ENCODE data around the gene FEM1B.

FEM1B gene

DNA sequence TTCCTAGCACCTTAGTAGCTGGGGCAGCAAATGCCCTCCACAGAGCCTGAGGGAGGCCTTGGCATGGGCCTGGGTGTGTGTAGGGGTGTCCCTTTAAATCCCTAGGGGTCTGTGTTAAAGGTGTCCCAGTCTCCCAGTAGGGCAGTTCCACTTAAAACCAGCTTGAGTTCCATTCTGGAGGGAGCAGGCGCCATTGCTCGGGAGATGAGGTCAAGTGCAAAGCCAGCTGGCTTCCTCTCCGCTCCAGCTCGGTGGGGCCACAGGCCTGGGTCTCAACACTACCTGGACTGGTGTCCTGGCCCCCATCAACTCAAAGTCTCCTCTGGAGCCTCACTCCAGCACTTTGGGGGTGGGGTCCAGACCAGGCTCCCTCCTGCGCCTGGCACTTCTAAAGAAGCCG lies 25.2 kb downstream of the FEM1B start:
- no peak for DNase-seq
- in situ Hi-C loops (cut with MboI; ENCODE audit: low pct_unique_long_range_greater_than_20kb, low sequenced_read_pairs): no loop called here

DNA sequence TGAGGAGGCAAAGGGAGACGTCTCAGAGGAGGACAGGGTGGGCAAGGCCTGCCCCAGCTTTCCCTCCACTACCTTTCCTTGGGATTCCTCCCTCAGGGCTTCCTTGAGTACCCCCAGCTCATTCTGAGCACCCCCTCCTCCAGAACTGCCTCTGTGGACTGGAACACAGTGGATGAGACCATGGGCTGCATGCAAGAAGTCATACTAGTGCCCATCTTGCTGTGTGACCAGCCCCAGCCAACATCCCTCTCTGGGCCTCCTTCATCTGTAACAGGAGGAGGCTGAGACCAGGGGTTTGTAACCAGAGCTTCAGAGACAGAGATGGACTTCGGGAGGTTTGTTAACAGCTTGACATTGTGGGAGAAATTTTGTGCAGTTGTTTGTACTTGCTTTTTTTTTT lies 25.6 kb downstream of the FEM1B start:
- in situ Hi-C loops (cut with MboI; ENCODE audit: low pct_unique_long_range_greater_than_20kb, low sequenced_read_pairs): no loop called here
- no peak for DNase-seq

DNA sequence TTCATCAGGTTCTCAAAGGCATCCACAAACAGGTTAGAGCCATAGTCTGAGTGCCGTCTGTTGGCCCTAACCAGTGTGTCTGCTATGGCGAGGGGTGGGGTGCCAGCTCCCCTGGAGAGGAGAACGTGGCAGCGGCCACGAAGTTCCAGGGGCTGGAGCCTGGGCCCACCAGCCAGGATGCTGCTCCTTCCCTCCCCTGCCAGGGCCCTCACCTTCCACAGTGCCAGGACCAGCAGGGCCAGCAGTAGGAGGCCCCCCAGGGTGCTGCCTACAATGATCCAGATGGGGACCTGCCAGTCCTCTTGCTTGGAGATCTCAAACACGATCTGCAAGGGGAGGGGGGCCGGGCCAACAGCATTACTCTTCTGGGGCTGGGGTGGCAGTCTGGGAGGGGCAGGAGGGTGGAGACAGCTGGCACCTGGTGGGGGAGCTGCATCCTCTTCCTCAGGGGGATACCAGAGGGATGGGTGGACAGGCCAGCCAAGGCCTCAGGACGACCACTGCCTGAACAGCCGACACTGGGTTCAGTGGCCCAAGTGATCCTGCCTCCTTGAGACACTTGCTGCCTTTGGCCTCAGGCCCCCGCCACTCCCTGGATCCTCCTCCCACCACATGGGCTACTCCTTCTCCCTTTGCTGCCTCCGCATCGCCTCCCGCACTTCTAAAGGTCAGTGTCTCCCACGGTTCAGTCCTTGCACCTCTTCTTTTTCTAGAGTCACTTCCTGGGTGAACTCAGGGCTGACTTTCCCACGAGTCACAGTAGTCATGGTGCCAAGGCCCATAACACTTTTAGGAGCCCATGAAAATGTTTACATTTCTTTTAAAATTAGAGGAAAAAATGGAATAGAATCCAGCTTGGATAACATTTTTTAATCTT lies 26.3 kb downstream of the FEM1B start:
- no peak for DNase-seq
- in situ Hi-C loops (cut with MboI; ENCODE audit: low pct_unique_long_range_greater_than_20kb, low sequenced_read_pairs): no loop called here

DNA sequence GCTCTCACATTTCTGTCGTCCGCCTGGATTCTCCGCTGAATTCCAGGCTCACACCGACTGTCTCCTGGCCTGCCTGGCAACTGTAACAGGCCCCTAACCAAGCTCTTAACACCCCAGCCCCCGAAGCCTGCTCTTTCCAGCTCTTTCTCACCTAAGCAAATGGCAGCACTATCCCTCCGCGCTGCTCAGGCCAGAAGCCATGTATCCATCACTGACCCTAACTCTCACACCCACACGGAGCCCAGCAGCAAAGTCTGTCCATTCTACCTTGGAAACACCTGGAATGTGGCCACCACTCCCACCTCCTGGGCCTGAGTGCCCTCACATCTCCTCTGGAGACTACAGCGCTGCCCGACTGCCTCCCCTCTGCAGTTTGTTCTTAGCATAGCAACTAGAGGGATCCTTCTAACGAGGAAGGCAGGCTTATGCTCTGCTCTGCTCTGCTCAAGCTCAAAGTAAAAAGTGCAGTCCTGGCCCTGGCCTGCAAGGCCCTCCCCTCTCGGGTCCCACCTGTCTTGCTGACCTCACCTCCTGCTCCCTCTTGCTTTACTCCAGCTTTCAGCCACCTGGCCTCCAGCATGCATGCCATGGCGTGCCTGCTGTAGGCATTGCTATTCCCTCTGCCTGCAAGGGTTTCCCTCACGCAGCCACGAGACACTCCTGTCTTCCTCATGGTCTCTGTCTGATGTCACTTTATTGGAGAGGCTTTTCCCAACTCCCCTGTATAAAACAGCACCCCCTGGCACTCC lies 27.2 kb downstream of the FEM1B start:
- in situ Hi-C loops (cut with MboI; ENCODE audit: low pct_unique_long_range_greater_than_20kb, low sequenced_read_pairs): no loop called here
- DNase-seq: no peak

DNA sequence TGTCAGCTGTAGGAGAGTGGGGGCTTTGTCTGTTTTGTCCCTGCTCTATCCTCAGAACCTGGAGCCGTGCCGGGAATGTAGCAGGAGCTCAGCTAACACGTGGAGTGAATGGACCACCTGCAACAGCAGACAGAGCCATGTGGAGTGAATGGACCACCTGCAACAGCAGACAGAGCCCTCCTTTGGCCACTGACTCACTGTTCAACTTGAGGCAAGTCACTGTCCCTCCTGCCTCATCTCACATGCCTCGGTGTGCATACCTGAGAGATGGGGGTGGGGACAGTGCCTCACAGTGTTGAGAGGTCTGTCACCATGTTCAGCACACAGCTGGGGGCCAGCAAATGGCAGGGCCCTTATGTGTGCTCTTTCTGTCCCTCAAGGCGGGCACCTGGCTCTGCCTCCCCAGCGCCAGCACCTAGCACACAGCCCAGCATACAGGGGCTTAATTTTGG lies 27.9 kb downstream of the FEM1B start:
- DNase-seq: no peak
- in situ Hi-C loops (cut with MboI; ENCODE audit: low pct_unique_long_range_greater_than_20kb, low sequenced_read_pairs): no loop called here

DNA sequence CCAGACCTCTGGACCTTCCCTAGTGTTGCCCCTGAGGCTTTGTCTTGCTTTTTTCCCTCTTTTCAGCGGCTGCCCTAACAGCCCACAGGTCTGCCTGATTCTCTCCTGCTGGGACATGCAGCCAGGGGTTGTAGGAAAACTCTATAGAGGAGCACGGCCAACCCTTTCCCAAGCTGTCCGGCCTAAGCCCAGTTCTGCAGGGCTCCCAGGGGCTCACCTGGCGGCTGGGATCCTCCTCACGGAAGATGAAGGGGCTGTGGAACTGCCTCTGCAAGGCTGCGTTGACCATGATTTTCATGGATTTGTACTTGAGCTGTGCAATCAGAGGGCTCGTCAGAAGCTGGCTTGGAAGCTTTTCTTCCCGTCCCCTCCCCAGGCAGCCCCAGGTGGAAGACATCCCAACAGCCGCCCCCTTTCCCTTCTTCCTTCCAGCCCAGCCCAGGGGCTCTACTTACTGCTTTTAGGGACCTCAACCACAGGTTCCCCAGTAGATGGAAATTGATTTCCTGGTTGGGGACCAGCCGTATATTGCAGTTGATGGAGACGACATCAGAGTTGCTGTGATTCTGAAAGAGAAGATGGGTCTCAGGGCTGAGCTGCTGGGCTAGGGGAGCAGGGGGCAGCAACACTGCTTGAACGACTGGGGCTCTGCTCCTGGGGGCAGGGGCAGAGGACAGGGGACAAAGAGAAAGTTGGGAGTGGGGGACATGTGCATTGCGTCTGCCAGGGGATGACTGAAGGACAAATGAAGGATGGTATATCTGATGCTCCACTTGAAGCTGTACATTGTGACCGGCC lies 29.8 kb downstream of the FEM1B start:
- in situ Hi-C loops (cut with MboI; ENCODE audit: low pct_unique_long_range_greater_than_20kb, low sequenced_read_pairs): no loop called here
- no peak for DNase-seq

DNA sequence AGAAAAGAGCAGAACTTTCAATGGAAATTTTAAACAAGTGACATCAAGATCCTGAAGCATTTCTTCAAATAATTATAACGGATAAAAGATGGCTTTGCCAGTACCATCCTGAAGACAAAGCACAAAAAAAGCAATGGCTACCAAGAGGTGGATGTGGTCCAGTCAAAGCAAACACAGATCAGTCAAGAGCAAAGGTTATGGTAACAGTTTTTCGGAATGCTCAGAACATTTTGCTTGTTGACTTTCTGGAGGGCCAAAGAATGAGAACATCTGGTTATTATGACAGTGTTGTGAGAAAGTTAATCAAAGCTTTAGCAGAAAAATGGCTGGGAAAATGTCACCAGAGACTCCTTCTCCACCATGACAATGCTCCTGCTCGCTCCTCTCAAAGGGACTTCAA lies 31.5 kb downstream of the FEM1B start:
- in situ Hi-C loops (cut with MboI; ENCODE audit: low pct_unique_long_range_greater_than_20kb, low sequenced_read_pairs): no loop called here
- DNase-seq: no peak

DNA sequence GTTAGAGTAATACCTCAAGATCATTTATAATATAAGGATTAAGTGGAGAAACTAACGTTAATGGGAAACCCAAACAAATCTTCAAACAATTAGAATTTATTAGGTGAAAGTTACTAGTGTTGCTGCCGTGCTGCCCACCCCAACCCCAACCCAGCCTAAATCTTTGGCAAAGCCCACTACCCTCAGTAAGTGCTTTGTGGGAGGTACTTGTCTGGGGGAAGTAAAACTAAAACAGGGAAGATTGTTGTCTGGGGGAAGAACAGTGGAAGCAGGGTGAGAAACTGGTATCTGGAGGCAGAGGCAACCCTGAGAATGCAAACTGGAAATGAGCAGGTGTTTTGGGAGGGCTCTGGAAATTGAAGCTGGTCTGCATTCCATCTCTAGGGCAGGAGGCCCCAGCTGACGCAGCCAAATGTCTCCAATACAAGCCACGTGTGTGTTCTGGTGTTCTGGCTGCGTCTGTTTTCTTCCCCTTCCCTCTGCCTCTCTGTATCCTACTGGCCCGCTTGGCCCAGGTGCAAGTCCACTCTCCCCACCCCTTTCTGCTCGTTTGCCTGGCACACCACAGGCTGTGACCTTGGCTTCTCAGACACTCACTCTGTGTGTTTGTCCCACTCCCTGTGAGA lies 32.7 kb downstream of the FEM1B start:
- DNase-seq: no peak
- in situ Hi-C loops (cut with MboI; ENCODE audit: low pct_unique_long_range_greater_than_20kb, low sequenced_read_pairs): no loop called here

DNA sequence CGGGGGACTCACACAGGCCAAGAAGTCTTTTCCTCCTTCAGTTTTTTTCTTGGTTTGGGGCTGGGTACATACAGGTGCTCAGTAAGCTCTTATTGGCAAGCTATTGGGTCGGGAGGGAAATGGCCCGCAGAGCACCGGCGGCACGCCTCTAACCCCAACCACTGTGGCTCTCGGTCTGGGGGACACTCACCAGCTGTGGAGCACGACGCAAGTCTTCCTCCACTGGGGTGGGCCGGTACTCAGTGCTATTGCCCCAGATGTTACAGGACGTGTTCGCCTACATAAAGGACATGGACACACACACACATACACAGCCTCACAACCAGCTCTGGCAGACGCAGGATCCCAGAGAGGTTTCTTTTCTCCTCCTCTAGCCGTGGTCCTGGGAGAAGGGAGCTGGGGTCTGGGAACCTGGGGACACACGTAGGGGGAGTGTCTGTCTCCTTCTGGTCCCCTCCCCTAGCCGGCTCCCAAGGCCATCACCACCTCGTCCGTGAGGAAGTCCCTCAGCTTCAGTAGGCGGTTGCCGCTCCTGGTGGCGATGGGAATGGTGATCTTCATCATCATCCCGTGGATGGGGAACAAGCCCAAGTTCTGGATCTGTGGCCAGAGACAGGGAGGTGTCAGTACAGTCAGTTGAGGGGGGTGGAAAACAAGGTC lies 33.4 kb downstream of the FEM1B start:
- no peak for DNase-seq
- in situ Hi-C loops (cut with MboI; ENCODE audit: low pct_unique_long_range_greater_than_20kb, low sequenced_read_pairs): no loop called here

DNA sequence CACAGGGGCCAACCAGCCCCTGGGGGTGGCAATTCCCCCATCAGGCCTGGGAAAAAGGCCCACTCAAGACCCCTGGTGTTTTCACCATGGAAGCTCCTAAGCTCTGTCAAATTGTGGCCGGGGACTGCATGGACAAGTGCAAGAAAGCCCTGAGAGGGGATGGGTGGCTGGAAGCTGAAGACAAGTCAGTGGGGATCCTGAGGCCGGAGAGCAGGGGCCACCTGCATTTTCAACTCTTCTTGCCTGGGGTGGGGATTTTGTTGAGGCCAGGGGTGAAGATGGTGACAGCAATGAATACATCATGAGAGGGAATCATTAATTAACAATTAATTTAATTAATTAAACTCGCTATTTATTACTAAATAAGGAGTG lies 33.9 kb downstream of the FEM1B start:
- no peak for DNase-seq
- in situ Hi-C loops (cut with MboI; ENCODE audit: low pct_unique_long_range_greater_than_20kb, low sequenced_read_pairs): no loop called here

DNA sequence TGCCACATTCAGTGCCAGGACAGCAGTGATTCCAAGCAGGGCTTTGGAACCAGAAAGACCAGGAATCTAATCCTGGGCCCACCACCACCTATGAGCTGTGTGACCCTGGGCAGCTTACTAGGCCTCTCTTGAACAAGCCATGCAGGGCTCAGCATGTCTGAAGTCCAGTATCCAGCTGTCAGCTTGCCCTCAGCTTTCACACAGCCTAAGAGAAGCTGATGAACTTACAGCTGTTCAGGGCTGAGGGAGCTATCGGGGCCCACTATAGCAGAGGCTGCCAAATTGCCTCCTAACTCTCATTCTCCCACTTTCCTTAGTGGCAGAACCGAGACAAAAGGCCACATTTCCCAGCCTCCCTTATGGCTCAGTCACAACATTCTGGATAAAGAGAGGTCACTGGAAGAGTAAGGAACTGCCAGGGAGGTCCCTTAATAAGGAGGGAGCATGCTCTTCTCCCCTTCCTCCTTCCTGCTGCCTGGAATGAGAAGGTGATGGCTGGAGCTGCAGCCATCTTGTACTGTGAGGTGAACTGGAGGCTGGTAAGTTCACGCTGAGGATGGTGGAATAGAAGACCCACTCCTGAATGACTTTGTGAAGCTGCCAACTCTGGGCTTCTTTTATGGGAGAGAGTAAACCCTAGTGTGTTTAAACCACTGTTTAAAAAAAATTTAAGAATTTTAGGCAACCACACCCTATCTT lies 34.5 kb downstream of the FEM1B start:
- in situ Hi-C loops (cut with MboI; ENCODE audit: low pct_unique_long_range_greater_than_20kb, low sequenced_read_pairs): no loop called here
- DNase-seq: no peak

DNA sequence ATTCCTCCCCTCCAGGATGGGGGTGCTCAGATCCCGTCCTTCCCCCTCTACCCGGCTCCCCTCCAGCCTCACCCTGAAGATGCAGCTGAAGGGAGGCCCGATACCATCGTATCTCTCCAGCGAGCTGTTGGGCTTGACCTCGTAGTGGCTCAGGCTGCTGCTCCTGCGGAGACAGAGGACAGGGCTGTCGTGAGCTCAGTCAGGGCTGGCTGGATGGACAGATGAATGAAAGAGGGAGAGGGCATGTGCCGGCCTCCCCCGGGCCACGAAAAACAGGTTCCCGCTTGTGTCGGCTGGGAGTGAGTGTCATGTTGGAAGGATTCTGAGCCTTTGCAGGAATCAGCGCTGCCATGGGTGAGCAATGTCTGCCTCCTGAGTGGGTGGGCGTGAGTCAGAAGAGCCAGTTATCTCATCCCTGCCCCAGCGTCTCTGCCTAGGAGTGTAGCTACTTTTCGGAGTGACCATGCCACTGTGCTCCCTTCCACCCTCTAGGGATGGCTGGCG lies 35.2 kb downstream of the FEM1B start:
- in situ Hi-C loops (cut with MboI; ENCODE audit: low pct_unique_long_range_greater_than_20kb, low sequenced_read_pairs): no loop called here
- DNase-seq: no peak

DNA sequence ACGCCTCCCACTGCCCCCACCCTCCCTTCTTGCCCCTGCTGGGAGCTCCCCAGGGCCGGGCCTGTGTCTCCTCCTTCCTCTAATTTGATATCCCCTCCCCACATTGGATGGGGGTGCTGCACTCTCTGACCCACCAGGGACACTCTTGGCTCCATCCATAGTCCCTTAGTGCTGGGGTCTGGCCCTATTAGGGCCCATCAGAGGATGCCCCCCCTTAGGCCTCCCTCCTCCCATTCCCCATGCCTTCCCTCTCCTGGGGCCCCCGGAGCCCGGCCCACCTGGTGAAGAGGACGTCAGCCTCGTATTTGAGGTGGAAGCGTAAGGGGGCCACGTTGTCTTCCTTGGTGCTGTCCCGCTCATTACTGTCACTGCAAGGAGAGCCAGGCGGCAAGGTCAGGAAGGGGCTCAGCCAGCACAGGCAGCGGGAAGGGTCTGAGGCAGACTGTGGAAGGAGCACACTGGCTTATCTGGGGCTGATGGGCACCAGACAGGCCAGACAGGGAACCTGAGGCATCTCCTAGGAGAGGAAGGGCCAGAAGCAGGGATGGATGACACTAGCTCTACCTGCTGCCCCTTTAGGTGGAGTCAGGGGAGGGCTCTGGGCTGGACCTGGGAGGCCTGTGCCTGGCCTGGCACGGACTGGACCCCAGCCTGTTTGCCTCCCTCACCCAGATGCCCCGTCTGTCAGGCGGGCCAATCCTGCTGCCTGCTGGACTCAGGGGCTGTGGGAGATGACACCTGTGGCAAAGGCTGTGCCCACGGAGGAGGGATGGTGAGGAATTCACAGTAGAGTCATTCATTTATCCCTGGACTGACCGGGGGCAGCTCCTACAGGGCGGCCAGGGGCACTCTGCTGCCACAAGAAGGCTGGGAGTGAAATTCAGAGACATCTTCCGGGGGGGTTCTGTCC lies 36.2 kb downstream of the FEM1B start:
- in situ Hi-C loops (cut with MboI; ENCODE audit: low pct_unique_long_range_greater_than_20kb, low sequenced_read_pairs): no loop called here

DNA sequence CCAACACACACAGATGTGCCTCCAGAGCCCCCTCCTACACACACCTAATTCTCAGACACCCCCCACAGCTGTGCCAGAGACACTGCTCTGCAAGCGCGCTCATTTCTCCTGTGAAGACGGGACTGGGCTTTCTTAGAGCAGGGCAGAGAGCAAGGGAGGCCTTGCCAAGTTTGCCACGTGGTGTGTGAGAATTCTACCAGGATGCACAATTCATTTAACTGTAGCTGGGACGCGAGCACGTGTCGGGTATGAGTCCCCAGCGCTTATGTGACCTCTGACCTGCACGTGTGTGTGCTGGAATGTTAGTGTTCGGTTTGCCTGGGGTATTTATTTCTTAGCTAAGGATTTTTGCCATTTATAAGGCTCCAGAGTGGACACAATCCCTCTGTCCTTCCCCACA lies 37.0 kb downstream of the FEM1B start:
- in situ Hi-C loops (cut with MboI; ENCODE audit: low pct_unique_long_range_greater_than_20kb, low sequenced_read_pairs): no loop called here
- no peak for DNase-seq

More for the DNA sequence above, 36.2 kb downstream of the FEM1B start:
- no peak for DNase-seq

DNA sequence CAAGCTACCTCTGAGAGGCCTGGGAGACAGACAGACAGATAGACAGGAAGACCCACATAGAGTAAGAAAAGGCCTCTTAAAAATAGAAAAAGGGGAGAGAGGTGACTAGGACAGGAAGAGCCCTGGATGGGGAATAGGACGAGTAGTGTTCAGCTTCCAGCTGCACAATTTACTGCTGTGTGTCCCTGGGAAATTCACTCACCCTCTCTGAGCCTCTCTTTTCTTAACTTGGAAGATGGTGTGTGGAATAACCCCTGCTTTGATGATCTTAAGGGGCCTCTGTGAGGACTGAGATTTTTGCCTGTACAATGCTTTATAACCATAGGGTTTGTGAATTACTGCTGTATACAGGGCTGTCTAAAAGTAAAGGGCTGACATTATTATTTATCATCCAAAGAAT lies 37.5 kb downstream of the FEM1B start:
- in situ Hi-C loops (cut with MboI; ENCODE audit: low pct_unique_long_range_greater_than_20kb, low sequenced_read_pairs): no loop called here
- DNase-seq: no peak

DNA sequence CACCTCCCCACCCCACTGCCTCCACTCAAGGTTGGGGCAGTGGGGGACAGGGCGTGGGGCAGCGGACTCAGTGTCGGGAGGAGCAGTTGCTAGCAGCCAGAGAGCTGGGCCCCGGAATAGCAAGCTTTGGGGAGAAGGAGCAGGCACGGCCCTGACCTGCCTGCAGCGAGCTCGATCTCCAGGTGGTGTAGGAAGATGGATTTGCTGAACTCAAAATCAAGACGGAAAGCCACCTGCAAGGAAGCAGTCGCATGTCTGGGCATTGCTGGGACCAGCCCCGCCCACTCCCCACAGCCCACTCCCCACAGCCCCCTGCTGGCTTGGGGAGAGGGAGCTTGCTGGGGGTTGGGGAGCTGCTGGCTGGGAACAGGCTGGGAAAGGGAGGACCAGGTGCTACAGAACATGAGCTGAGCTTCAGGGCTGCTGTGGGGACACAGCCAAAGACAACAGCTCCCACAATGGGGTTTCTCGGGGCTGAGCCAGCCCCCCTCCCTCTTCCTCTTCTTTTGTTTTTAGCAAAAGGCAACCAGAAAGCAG lies 38.0 kb downstream of the FEM1B start:
- no peak for DNase-seq
- in situ Hi-C loops (cut with MboI; ENCODE audit: low pct_unique_long_range_greater_than_20kb, low sequenced_read_pairs): no loop called here

All from KBM-7 (cell line).